HCEC 1CT (cell line): ENCODE data around the gene SUFU.

Source experiments
- DNase-seq: peaks from one replicate; pipeline ENCODE4 v3.0.0-alpha.2; 2017

SUFU gene

DNA sequence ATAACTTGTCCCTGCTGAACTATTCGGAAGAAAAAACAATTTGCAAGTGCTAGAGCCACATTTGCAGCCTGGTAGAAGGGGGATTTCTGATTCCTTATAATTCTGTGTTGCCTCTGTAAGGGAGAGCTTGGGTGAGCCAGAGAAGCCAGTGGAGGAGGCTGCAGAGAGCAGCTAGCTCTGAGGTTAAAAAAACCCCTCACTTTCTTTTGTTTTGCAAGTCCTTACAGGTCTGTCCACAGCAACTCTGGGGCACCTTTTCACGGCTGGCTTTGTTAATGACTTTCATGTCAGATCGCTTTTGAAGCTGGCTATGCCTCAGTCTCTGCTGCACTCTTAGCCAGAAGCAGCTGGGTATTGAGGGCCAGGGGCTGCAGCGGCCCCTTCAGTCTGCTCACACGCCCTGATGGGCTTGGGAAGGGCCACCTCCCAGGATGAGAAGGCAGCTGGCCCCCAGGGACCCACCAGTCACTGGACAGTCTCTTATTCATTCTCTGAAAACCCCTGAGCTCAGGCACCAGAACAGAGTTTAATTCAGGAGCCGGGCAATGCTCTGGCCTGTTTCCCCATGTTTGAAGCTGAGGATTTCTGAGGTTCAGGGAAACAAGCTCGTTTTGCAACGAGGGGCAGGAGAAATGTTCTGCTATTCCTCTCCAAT, 171.4 kb downstream of the SUFU start:
- no peak for DNase-seq

- peak; percentile 84 for DNase-seq
Observed at GRCh38 chr10:102675666-102676533, 172.1 kb downstream of the SUFU start.

DNA sequence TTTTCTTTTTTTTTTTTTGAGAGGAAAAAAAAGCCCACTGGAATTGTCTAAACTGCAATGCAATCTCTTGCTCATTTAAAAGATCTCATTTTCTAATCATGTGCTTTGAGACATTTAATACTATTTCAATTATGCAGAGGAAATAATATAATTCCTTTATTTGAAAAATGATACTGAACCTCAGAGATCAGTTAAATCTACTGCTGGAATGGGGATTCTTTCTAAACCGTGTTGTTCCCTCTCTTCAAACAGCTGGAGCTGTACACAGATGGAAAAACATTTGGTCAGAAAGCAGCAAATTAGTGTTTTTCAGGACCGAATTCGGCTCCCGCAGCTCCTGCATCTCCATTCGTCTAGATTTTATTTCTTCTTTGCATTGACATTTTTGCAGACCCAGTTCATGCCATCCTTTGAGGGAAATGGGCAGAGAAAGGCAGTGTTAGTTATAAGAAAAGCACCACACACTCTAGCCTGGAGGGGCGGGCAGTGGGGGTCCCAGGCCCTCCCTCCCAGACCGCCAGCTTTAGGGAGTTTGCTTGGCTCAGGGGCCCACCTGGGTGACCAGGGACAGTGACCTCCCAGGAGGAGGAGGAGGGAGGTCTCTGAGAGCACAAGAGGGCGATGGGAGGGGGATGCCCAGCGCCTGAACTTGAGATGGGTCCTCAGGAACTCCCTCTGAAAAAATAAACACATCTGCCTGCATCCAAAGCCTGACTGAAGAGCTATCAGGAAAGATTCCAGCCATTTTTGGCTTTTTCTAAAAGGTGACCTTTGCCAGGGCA, 173.0 kb downstream of the SUFU start:
- DNase-seq: no peak

DNA sequence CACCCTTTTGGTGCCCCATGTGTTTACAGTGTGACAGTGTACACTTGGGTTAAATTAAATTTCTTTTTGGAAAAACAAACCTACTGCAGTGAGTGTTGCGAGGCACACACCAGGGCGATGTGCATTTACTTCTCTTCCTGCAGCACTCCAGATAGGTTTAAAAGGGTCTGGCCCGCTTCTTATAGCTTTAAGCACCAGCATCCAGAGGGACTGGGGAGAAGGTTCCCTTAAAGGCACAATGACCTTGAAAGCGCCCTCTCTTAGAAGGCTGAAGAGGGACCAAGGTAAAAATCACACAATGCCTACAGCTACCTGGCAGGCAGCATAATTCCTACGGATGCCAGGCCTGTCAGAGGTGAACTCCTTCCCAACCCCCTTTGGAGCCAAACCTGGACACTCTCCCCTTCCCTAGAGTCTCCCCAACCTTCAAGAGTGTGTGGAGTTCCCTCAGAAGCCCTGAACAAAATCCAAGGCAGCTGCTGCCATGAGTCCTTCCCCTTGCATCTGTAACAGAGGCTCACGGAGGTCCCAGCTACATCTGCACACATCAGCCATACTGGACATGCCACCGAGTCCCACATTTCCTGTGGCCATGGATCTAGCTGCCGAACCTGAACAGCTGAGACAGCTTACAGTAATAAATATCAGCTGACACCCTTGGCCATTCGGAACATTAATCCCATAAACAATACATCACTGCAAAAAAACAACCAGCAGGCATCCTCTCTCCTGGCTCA, 173.7 kb downstream of the SUFU start:
- no peak for DNase-seq

- no peak for DNase-seq
Observed at GRCh38 chr10:102678068-102678400, 174.3 kb downstream of the SUFU start.

- DNase-seq: peak; percentile 39
Observed at GRCh38 chr10:102678842-102679289, 175.1 kb downstream of the SUFU start.

- DNase-seq: no peak
Observed at GRCh38 chr10:102679596-102679995, 175.8 kb downstream of the SUFU start.

DNA sequence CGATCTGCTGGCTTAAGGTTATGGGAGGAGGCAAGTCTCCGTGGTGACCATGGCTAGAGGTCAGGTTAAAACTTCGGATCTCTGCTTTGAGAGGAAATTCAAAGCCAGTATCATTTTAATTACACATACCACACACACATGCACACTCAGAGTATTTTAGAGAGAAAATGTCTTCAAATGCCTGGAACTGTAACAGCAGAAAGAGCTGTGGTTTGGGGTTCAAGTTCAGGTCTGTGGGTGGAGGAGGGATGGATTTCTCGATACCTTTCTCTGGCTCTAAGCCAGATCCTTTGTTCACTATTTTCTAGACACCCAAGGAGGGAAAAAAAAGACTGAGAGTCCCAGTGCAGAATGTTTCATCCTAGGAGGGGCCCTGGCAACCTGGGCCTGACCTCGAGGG, 177.9 kb downstream of the SUFU start:
- no peak for DNase-seq

DNA sequence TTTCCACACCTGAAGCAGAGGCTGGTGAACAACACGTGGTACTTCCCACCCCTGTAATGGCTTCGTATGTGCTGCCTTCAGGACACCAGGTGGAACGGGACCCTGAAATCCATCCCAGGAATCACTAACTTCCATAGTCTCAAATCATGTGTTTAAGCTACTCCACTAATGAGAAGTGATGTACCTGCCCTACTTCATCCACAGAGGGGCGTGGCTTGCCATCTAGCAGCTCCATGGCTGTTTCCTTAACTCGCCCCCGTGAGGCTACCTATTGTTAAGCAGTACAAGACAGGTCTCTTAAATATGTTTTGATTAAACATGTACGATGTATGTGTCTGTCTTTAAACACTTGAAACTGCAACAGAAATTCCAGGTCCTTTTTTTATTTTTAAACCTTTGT, 178.6 kb downstream of the SUFU start:
- DNase-seq: no peak

GRCh38 chr10:102682981-102683380, 179.2 kb downstream of the SUFU start:
- DNase-seq: no peak
